ENCODE data around the gene KCNH8. TPM values are rescaled to one million over a fixed set of nuclear protein-coding genes. Genes with fewer than 3 reads are reported as not detected.

KCNH8 gene
- total and polyA plus RNA-seq, 2 of the 4 experiments (the other 2 are of a cell fraction): not detected

- DNase-seq (no peak), ATAC-seq (ENCODE audit: low read depth) (no peak)
- Histone ChIP-seq H3K27ac (ENCODE audit: insufficient read depth, low read length) (no peak overlapping the region), H3K9ac (ENCODE audit: low read depth, low read length) (no peak overlapping the region), H3K9me1 (ENCODE audit: insufficient read depth, low read length) (no peaks in the 10 kb centered on the region), H2BK15ac (ENCODE audit: low read depth, low read length) (no peak overlapping the region), H2AK5ac (ENCODE audit: low read depth, low read length) (no peak overlapping the region), H3K4me2 (ENCODE audit: low read depth, low read length) (no peak overlapping the region), H3K4ac (ENCODE audit: low read depth, low read length) (no peak overlapping the region), H2BK120ac (ENCODE audit: low read depth, low read length) (no peak overlapping the region), H3K4me1 (ENCODE audit: control insufficient read depth, insufficient read depth, low read length) (no peaks in the 10 kb centered on the region), H4K5ac (ENCODE audit: low read depth, low read length) (no peak overlapping the region), H3K14ac (replicated peaks; ENCODE audit: low read depth, low read length) (no peak overlapping the region), H3K9me3 (ENCODE audit: control insufficient read depth, insufficient read depth, low read length) (peaks cover 11% of the 10 kb centered on the region), H3K23ac (ENCODE audit: low read depth, low read length) (no peak overlapping the region), H3K18ac (ENCODE audit: low read depth, low read length) (no peak overlapping the region), H3K36me3 (ENCODE audit: control insufficient read depth, insufficient read depth, low read length) (no peaks in the 10 kb centered on the region), H3K4me3 (ENCODE audit: insufficient read depth, low read depth, low read length) (no peak overlapping the region), H4K20me1 (ENCODE audit: insufficient read depth, low read length) (no peaks in the 10 kb centered on the region), H3K79me1 (ENCODE audit: low read depth in 1 of 2, low read length in 2 of 2) (no peaks in the 10 kb centered on the region), H4K91ac (ENCODE audit: insufficient read depth, low read depth, low read length) (no peak overlapping the region), H2BK20ac (ENCODE audit: low read depth, low read length) (no peak overlapping the region), H2AFZ (replicated peaks; ENCODE audit: low read length, poor library complexity) (no peak overlapping the region), H2AK9ac (replicated peaks; ENCODE audit: low read depth, low read length, poor library complexity) (no peak overlapping the region), H3K27me3 (ENCODE audit: control insufficient read depth, insufficient read depth, low read length) (no peaks in the 10 kb centered on the region), H4K8ac (ENCODE audit: low read depth in 2 of 2, low read length in 2 of 2) (no peak overlapping the region), H3K56ac (ENCODE audit: extremely low read depth, insufficient read depth, low read length) (no peak overlapping the region), H2BK5ac (ENCODE audit: low read depth, low read length, poor library complexity, severe bottlenecking) (no peak overlapping the region)
- WGBS, 2 experiments (ENCODE audit: extremely low coverage in 2 of 2, insufficient read length in 1 of 2): no CpG with 5 or more reads among the region's 6 CpGs
- ChIA-PET POLR2A (ENCODE audit: unreplicated experiment) (no interaction called here), CTCF (no interaction called here)
- no TSS peak for BruUV-seq (replicated peaks)
- intact Hi-C loops (cut with micrococcal nuclease): no loop called here
- in situ Hi-C loops (cut with MboI; ENCODE audit: low sequenced_read_pairs): no loop called here
- no peak for TF ChIP-seq ELK1 (IDR thresholded peaks at IDR 0.05; ENCODE audit: borderline replicate concordance, low read depth, low read length)
- TF ChIP-seq USF2 (IDR thresholded peaks at IDR 0.05; ENCODE audit: low read depth, low read length): no peak
- TF ChIP-seq RAD21 (IDR thresholded peaks at IDR 0.05; ENCODE audit: low read length): no peak
- TF ChIP-seq POLR2A (IDR thresholded peaks at IDR 0.05; ENCODE audit: low read depth, low read length): no peak
- TF ChIP-seq MAZ (IDR thresholded peaks at IDR 0.05; ENCODE audit: borderline replicate concordance, low read depth, low read length): no peak
- TF ChIP-seq CEBPB (IDR thresholded peaks at IDR 0.05; ENCODE audit: low read depth, low read length): no peak
- no peak for TF ChIP-seq CTCF (conservative IDR thresholded peaks at IDR 0.05; ENCODE audit: low read depth, low read length)
- TF ChIP-seq MAFK (IDR thresholded peaks at IDR 0.05; ENCODE audit: low read depth, low read length): 0 out of 2 replicates have a peak, but pooled peaks have one; percentile 25
- dilution Hi-C loops (cut with HindIII; ENCODE audit: low sequenced_read_pairs, unreplicated experiment): no loop called here
Measured at GRCh38 chr3:19264424-19264823, 116.1 kb downstream of the KCNH8 start.
